Mucosa of descending colon (tissue), 3 donors: ENCODE data around the gene LNX2. TPM values are rescaled to one million over a fixed set of nuclear protein-coding genes. Genes with fewer than 3 reads are reported as not detected.
A peak's percentile ranks its signal among the peaks of the same experiment; 100 is the strongest.

Source experiments
- ATAC-seq: fragments of 200-7000 bp; cut with Tn5 transposase; one replicate; pipeline ENCODE4 v1.9.1; 2020; ENCODE audit warnings: mild to moderate bottlenecking, moderate library complexity
- DNase-seq, 3 donors: peaks; one replicate each; pipeline ENCODE4 v3.0.0-alpha.2; 2020
- H3K36me3 ChIP-seq: fragments of 200-600 bp; one replicate; pipeline ENCODE4 v1.8.0; 2021; ENCODE audit warnings: low read depth, mild to moderate bottlenecking
- H3K4me1 ChIP-seq: fragments of 200-600 bp; one replicate; pipeline ENCODE4 v1.8.0; 2021; ENCODE audit warnings: low read depth, mild to moderate bottlenecking
- H3K4me3 ChIP-seq: fragments of 200-600 bp; one replicate; pipeline ENCODE4 v1.8.0; 2021; ENCODE audit warnings: mild to moderate bottlenecking
- H3K9me3 ChIP-seq: fragments of 200-600 bp; one replicate; pipeline ENCODE4 v1.8.0; 2021; ENCODE audit warnings: mild to moderate bottlenecking
- intact Hi-C, 2 donors: fragments of 100-400 bp; cut with DNase I in 1 of 2; cut with micrococcal nuclease in 1 of 2; formaldehyde crosslinking; loops; one replicate each; pipeline versions ENCODE4 v1.11.0 to v1.11.1; 2022; cut with DNase I, micrococcal nuclease
- total RNA-seq, 3 donors: library from RNA; stranded (reverse); fragmentation: NEBNext Ultra II Directional in 2 of 3; extraction: Animal tissue kit (Norgen Biotek cat#: 25700) in 2 of 3; gene quantifications; one replicate each; pipeline versions ENCODE4 v1.2.1 to v1.2.4, GENCODE V29; 2021 to 2023
- TF ChIP-seq, protein P1 (sequence below): fragments of 200-600 bp; IDR thresholded peaks from one replicate; pipeline ENCODE4 v1.8.0; 2022; ENCODE audit warnings: antibody characterized with exemption, mild to moderate bottlenecking
- donor health status: DM: no; HTN: no; CAD: no; lungs with moderate emphysema.
- donor health status: DM: no; HTN: no; CAD: no.
- donor health status: DM: no; HTN: yes; CAD: no.

Gene LNX2
- total RNA-seq, 3 donors from 2014 or later: 20.0 to 34.0 (median 26.2) TPM

DNA sequence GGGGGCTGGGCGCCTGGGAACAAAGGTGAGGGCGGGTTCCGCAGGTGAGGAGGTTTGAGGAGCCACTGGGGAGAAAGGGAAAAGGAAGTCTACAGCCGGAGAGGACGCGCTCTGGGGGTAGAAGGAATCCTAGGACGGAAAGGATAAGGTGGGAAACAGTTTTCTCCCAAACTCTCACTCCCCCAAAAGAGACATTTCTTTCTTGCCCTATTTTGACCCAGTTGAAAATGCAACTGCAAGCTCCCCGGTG lies 712 bp upstream of the LNX2 start:
- Histone ChIP-seq H3K9me3 (no peaks in the 10 kb centered on the region), H3K4me1 (peaks cover 24% of the 10 kb centered on the region), H3K4me3 (peak overlapping the region; percentile 54), H3K36me3 (no peaks in the 10 kb centered on the region)
- peak in 1 of 3 donors; percentile 66 for DNase-seq
- ATAC-seq: peak; percentile 51
- intact Hi-C loops: no loop called here
- TF ChIP-seq, protein P1, sequence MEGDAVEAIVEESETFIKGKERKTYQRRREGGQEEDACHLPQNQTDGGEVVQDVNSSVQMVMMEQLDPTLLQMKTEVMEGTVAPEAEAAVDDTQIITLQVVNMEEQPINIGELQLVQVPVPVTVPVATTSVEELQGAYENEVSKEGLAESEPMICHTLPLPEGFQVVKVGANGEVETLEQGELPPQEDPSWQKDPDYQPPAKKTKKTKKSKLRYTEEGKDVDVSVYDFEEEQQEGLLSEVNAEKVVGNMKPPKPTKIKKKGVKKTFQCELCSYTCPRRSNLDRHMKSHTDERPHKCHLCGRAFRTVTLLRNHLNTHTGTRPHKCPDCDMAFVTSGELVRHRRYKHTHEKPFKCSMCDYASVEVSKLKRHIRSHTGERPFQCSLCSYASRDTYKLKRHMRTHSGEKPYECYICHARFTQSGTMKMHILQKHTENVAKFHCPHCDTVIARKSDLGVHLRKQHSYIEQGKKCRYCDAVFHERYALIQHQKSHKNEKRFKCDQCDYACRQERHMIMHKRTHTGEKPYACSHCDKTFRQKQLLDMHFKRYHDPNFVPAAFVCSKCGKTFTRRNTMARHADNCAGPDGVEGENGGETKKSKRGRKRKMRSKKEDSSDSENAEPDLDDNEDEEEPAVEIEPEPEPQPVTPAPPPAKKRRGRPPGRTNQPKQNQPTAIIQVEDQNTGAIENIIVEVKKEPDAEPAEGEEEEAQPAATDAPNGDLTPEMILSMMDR: no peak

DNA sequence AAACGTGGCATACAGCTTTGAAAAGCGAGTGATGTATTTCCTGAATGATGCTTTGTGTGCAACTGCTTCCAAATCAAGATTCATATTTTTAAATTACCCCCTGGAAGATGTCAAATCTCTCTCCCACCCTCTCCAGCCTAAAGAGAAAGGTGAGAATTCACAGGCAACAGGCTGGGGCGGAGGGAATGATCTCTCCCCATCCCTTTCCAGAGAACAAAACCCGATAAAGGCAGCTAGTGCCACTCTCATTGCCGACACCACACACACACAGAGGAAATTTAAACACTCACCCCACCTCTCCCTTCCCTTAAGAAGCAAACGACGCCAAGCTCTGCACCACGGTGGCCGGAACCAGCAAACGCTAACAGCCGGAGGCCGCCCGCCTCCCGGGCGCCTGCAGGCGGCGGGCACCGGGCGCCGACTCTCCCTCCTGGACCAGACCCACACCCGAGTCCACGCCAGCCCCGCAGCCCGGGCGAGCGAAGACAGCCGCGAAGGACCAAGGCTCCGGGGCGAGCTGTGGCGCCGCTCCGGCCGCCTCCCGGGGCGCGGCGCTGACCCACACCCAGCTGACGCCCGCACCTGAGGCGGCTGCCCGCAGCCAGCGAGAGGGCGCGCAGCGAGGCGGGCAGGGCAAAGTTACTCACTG lies 477 bp downstream of the LNX2 start:
- no peaks in the 10 kb centered on the region for H3K36me3 ChIP-seq
- ATAC-seq (peak; percentile 49), DNase-seq (peak in 2 of 3 donors; percentile 48 to 71)
- peak overlapping the region; percentile 54 for H3K4me3 ChIP-seq
- no peaks in the 10 kb centered on the region for H3K9me3 ChIP-seq
- intact Hi-C loops: no loop called here
- TF ChIP-seq, protein P1: no peak
- H3K4me1 ChIP-seq: peaks cover 18% of the 10 kb centered on the region

DNA sequence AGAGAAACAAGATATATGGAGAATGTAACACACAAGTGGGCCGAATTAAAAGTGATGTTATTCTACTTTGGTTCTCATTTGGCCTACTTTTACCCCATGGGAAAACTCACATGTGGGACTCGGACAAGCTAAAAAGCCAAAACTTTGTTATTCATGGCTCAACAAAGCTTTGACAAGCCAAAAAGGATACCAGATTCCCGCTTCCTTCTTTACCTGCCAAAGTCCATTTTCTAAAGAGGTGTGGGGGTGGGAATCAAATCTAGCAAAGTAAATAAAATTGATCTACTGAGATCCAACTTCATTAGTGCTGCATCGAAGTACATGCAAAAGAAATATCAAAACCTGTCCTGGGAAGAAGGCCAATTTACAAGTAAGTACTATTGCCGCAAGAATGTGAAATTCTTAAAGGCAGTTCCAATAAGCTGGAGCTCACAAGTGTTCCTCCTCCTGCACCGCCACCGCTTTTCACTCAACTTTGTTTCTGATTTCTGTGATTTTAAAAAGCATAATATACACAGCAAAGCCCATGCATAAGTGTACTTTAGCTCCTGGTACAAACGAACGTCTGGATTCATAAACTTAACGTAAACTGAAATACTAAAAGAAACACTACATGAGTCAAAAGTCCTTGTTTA lies 1.1 kb downstream of the LNX2 start:
- intact Hi-C loops: no loop called here
- no peak for ATAC-seq
- TF ChIP-seq, protein P1: no peak

DNA sequence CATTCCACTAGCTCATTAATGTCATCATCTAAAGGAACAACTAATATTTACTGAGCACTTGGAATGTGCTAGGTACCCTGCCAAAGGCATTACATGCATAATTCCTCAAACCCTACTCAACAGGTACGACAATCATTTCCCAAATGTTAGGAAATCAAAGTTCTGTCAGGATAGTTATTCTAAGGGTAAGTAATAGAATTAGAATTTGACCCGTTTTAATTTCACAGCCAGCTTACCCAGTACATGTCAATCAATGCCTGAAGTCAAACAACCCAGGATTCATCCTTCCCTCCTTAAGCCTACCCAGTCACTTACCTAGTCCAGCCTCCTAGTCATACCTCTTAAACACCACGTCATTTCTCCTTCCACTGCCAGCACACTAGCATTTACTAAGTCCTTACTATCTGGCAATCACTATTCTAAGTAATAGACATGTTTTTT lies 2.4 kb downstream of the LNX2 start:
- H3K4me3 ChIP-seq: no peak overlapping the region
- TF ChIP-seq, protein P1: no peak
- no peak for DNase-seq
- intact Hi-C loops: no loop called here
- H3K36me3 ChIP-seq: no peaks in the 10 kb centered on the region
- ATAC-seq: no peak
- peaks cover 18% of the 10 kb centered on the region for H3K4me1 ChIP-seq
- H3K9me3 ChIP-seq: no peaks in the 10 kb centered on the region

More for the DNA sequence above, 1.1 kb downstream of the LNX2 start:
- no peaks in the 10 kb centered on the region for H3K9me3 ChIP-seq
- no peaks in the 10 kb centered on the region for H3K36me3 ChIP-seq
- no peak for DNase-seq
- H3K4me3 ChIP-seq: no peak overlapping the region
- H3K4me1 ChIP-seq: peaks cover 18% of the 10 kb centered on the region

DNA sequence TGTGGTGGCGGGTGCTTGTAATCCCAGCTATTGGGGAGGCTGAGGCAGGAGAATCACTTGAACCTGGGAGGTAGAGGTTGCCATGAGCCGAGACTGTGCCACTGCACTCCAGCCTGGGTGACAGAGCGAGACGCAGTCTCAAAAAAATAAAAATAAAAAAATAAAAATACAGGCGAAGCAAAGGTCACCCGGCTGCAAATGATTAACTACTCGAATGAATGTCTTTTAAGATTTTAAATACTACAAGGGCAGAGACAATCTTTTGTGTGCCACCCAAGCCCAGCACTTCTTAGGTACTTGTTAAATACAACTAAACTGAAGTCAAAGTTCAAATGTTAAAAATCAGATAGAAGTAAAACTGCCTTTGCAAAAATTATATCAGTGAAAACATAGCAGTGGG lies 6.7 kb downstream of the LNX2 start:
- H3K9me3 ChIP-seq: no peaks in the 10 kb centered on the region
- DNase-seq: peak in 1 of 3 donors; percentile 58
- intact Hi-C loops: no loop called here
- TF ChIP-seq, protein P1: no peak
- peaks cover 11% of the 10 kb centered on the region for H3K4me1 ChIP-seq
- H3K4me3 ChIP-seq: no peak overlapping the region
- H3K36me3 ChIP-seq: no peaks in the 10 kb centered on the region
- ATAC-seq: peak; percentile 58
